SKM-1 treated with dmso at 0.1 percent for 144 hours (cell line): ENCODE results near the gene GUCY2C.

ENCODE experiments used
- DNase-seq: peaks from one replicate; lab custom pipeline; 2025; ENCODE audit not compliant: unreplicated experiment; lab: John Stamatoyannopoulos, UW

GUCY2C gene

GRCh38 chr12:14575585-14575984 lies 120.8 kb downstream of the GUCY2C start:
- no peak for DNase-seq

- no peak for DNase-seq
These were observed 123.3 kb downstream of the GUCY2C start for GRCh38 chr12:14573118-14573517.

- DNase-seq: no peak
These were observed 124.0 kb downstream of the GUCY2C start for GRCh38 chr12:14572401-14572800.

GRCh38 chr12:14571779-14572178 lies 124.6 kb downstream of the GUCY2C start:
- no peak for DNase-seq

- DNase-seq: no peak
These were observed 126.2 kb downstream of the GUCY2C start for GRCh38 chr12:14570231-14570630.

- DNase-seq: no peak
These were observed 128.8 kb downstream of the GUCY2C start, which contains the start of gene PLBD1 for GRCh38 chr12:14567351-14568162. Gene PLBD1, minus strand, starts transcription at chr12:14567883. Its CDS starts 187 bp downstream, at chr12:14567696.

GRCh38 chr12:14564336-14564959 lies 132.0 kb downstream of the GUCY2C start:
- DNase-seq: no peak

GRCh38 chr12:14563046-14563445 lies 133.4 kb downstream of the GUCY2C start:
- no peak for DNase-seq
